Ishikawa (cell line): ENCODE measurements around the gene LNP1.

Experiments
- CEBPB ChIP-seq: IDR thresholded peaks from 2 replicates; pipeline ENCODE4 v1.6.1; 2012
- CREB1 ChIP-seq: IDR thresholded peaks from 2 replicates; pipeline ENCODE4 v1.6.1; 2012; ENCODE audit warnings: low read depth
- EGR1 ChIP-seq: IDR thresholded peaks from 2 replicates; pipeline ENCODE4 v1.6.1; 2012
- EP300 ChIP-seq: IDR thresholded peaks from 2 replicates; pipeline ENCODE4 v1.6.1; 2012; ENCODE audit warnings: borderline replicate concordance
- FOXM1 ChIP-seq: IDR thresholded peaks from 2 replicates; pipeline ENCODE4 v1.6.1; 2012; ENCODE audit warnings: low read depth, borderline replicate concordance
- MAX ChIP-seq: IDR thresholded peaks from 2 replicates; pipeline ENCODE4 v1.6.1; 2012
- NFIC ChIP-seq: IDR thresholded peaks from 2 replicates; pipeline ENCODE4 v1.6.1; 2012
- RAD21 ChIP-seq: IDR thresholded peaks from 2 replicates; pipeline ENCODE4 v1.6.1; 2012; ENCODE audit warnings: low read depth
- TAF1 ChIP-seq: IDR thresholded peaks from 2 replicates; pipeline ENCODE4 v1.6.1; 2012; ENCODE audit warnings: low read depth, mild to moderate bottlenecking
- TCF12 ChIP-seq: IDR thresholded peaks from 2 replicates; pipeline ENCODE4 v1.6.1; 2012; ENCODE audit warnings: low read depth
- TEAD4 ChIP-seq: IDR thresholded peaks from 2 replicates; pipeline ENCODE4 v1.6.1; 2012
- YY1 ChIP-seq: IDR thresholded peaks from 2 replicates; pipeline ENCODE4 v1.6.1; 2012; ENCODE audit warnings: low read depth
- ZBTB7A ChIP-seq: IDR thresholded peaks from 2 replicates; pipeline ENCODE4 v1.6.1; 2012; ENCODE audit warnings: low read depth
- TF ChIP-seq, protein P1 (sequence below): IDR thresholded peaks from 2 replicates; pipeline ENCODE4 v1.6.1; 2012
- TF ChIP-seq, protein P2 (sequence below): IDR thresholded peaks from 2 replicates; pipeline ENCODE4 v1.6.1; 2012; ENCODE audit warnings: low read depth, mild to moderate bottlenecking

Gene LNP1

GRCh38 chr3:100364421-100364820 is 36.9 kb upstream of the LNP1 start:
- no peak for TF ChIP-seq YY1
- TF ChIP-seq, protein P1, sequence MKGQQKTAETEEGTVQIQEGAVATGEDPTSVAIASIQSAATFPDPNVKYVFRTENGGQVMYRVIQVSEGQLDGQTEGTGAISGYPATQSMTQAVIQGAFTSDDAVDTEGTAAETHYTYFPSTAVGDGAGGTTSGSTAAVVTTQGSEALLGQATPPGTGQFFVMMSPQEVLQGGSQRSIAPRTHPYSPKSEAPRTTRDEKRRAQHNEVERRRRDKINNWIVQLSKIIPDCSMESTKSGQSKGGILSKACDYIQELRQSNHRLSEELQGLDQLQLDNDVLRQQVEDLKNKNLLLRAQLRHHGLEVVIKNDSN = no peak

DNA sequence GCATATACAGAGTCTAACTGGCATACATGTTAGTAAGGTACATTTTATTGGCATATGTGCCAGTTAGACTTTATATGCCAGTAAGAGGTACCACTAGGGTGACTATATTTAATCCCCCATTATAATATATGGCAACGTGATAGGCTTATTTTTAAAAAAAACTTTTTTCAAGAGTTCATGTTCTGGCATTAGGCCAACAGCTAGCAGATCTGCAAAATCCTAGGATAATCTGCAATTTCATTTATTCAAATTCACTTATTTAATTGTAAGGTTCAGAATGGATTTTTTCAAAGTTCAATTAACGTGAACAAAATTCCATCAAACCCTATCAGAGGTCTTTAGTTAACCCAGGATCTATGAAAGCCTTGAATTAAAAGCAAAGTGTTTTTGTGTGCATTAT is 34.9 kb upstream of the LNP1 start:
- no peak for TF ChIP-seq NFIC
- TF ChIP-seq EP300 = no peak
- no peak for TF ChIP-seq MAX
- TF ChIP-seq TCF12 = no peak
- no peak for TF ChIP-seq ZBTB7A
- no peak for TF ChIP-seq RAD21
- TF ChIP-seq, protein P1 = no peak
- no peak for TF ChIP-seq EGR1
- no peak for TF ChIP-seq FOXM1
- TF ChIP-seq CREB1 = no peak
- no peak for TF ChIP-seq CEBPB
- TF ChIP-seq, protein P2, sequence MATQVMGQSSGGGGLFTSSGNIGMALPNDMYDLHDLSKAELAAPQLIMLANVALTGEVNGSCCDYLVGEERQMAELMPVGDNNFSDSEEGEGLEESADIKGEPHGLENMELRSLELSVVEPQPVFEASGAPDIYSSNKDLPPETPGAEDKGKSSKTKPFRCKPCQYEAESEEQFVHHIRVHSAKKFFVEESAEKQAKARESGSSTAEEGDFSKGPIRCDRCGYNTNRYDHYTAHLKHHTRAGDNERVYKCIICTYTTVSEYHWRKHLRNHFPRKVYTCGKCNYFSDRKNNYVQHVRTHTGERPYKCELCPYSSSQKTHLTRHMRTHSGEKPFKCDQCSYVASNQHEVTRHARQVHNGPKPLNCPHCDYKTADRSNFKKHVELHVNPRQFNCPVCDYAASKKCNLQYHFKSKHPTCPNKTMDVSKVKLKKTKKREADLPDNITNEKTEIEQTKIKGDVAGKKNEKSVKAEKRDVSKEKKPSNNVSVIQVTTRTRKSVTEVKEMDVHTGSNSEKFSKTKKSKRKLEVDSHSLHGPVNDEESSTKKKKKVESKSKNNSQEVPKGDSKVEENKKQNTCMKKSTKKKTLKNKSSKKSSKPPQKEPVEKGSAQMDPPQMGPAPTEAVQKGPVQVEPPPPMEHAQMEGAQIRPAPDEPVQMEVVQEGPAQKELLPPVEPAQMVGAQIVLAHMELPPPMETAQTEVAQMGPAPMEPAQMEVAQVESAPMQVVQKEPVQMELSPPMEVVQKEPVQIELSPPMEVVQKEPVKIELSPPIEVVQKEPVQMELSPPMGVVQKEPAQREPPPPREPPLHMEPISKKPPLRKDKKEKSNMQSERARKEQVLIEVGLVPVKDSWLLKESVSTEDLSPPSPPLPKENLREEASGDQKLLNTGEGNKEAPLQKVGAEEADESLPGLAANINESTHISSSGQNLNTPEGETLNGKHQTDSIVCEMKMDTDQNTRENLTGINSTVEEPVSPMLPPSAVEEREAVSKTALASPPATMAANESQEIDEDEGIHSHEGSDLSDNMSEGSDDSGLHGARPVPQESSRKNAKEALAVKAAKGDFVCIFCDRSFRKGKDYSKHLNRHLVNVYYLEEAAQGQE = no peak
- TF ChIP-seq YY1 = no peak
- no peak for TF ChIP-seq TAF1
- TF ChIP-seq TEAD4 = no peak

GRCh38 chr3:100368441-100368840 is 32.9 kb upstream of the LNP1 start:
- TF ChIP-seq, protein P2 = no peak
- no peak for TF ChIP-seq CREB1
- no peak for TF ChIP-seq MAX
- TF ChIP-seq CEBPB = no peak

DNA sequence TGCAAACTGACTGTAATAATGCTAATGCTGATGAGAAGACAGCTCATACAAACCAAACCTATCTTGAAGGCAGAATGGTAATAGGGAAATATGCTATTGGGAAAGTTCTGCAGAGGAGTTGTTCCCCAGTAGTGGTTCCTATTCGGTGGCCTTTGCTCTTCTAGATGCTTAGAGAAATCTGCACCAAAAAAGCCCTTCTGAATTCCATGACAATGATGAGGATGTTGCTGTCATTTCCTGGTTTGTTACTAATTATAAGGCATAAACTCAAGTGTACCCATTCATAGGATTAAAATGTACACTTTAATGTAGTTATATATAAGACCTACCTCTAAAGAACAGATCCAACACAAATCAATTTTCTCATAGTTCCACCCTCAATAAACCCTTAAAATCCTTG is 30.6 kb upstream of the LNP1 start:
- TF ChIP-seq YY1 (no peak), EP300 (no peak)

DNA sequence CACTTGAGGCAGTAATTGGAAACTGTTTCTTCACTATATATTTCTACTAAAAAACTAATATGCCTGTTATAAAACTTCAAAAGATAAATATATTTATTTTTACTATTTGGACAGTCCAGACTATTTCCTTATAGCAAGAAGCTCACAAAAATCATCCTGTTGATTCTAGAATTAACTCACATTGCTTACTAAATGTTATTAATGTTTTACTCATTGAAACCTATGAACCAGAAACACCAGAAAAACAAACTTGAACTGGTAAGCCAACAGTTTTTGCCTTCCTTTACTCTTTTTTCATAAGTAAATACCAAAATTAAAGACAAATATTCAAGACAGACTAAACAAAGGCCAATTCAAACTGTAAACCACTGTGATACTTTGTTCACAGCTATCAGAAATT is 26.8 kb upstream of the LNP1 start:
- TF ChIP-seq MAX (no peak), CREB1 (no peak), RAD21 (no peak), ZBTB7A (no peak), CEBPB (no peak), EP300 (no peak), TEAD4 (no peak), EGR1 (no peak), NFIC (no peak), TAF1 (no peak), TCF12 (no peak), FOXM1 (no peak), YY1 (no peak)
- TF ChIP-seq, protein P2 = no peak
- TF ChIP-seq, protein P1 = no peak
